WTC11 (cell line): Measurements from ENCODE around the gene SEPTIN3. TPM values are rescaled to one million over a fixed set of nuclear protein-coding genes. Genes with fewer than 3 reads are reported as not detected.
A peak's percentile ranks its signal among the peaks of the same experiment; 100 is the strongest.

Experiments used
- CREB1 ChIP-seq: sonication (generic); formaldehyde crosslinking; IDR thresholded peaks from 2 replicates; pipeline ENCODE4 v1.8.0; 2023; ENCODE audit warnings: mild to moderate bottlenecking, missing genetic modification reagents
- FOXJ3 ChIP-seq: sonication (generic); formaldehyde crosslinking; IDR thresholded peaks from 2 replicates; pipeline ENCODE4 v1.9.0; 2021; ENCODE audit warnings: missing genetic modification reagents, mild to moderate bottlenecking, borderline replicate concordance
- JUN ChIP-seq: sonication (generic); formaldehyde crosslinking; IDR thresholded peaks from 2 replicates; pipeline ENCODE4 v1.8.0; 2023; ENCODE audit warnings: mild to moderate bottlenecking, missing genetic modification reagents
- NR2C2 ChIP-seq: sonication (generic); formaldehyde crosslinking; IDR thresholded peaks from 2 replicates; pipeline ENCODE4 v1.8.0; 2022; ENCODE audit warnings: mild to moderate bottlenecking, missing genetic modification reagents
- NR3C1 ChIP-seq: sonication (generic); formaldehyde crosslinking; conservative IDR thresholded peaks from 2 replicates; pipeline ENCODE4 v1.8.1; 2023; ENCODE audit warnings: low read depth, mild to moderate bottlenecking, missing genetic modification reagents
- PRRX2 ChIP-seq: fragments of 250-450 bp; sonication (Bioruptor Pico); IDR thresholded peaks from 2 replicates; pipeline ENCODE4 v1.8.0; 2021; ENCODE audit warnings: mild to moderate bottlenecking
- RORB ChIP-seq: fragments of 250-450 bp; sonication (Bioruptor Pico); IDR thresholded peaks from 2 replicates; pipeline ENCODE4 v1.9.0; 2021; ENCODE audit warnings: mild to moderate bottlenecking
- SMAD3 ChIP-seq: sonication (generic); formaldehyde crosslinking; IDR thresholded peaks from 2 replicates; pipeline ENCODE4 v1.8.0; 2022; ENCODE audit warnings: missing genetic modification reagents, mild to moderate bottlenecking, borderline replicate concordance
- TCF7 ChIP-seq: sonication (generic); formaldehyde crosslinking; IDR thresholded peaks from 2 replicates; pipeline ENCODE4 v1.8.0; 2022; ENCODE audit warnings: mild to moderate bottlenecking, low read depth, missing genetic modification reagents, moderate library complexity
- ZBTB21 ChIP-seq: sonication (generic); formaldehyde crosslinking; IDR thresholded peaks from 2 replicates; pipeline ENCODE4 v1.8.1; 2023; ENCODE audit warnings: mild to moderate bottlenecking, missing genetic modification reagents, borderline replicate concordance
- ZNF232 ChIP-seq: sonication (generic); formaldehyde crosslinking; IDR thresholded peaks from 2 replicates; pipeline ENCODE4 v1.8.0; 2022; ENCODE audit warnings: mild to moderate bottlenecking, missing genetic modification reagents
- total RNA-seq: library from RNA; stranded (reverse); gene quantifications from 3 replicates; pipeline ENCODE4 v1.2.3, GENCODE V29; 2021
- TF ChIP-seq, protein P1 (sequence below): sonication (generic); formaldehyde crosslinking; IDR thresholded peaks from 2 replicates; pipeline ENCODE4 v1.8.1; 2023; ENCODE audit warnings: mild to moderate bottlenecking, missing genetic modification reagents, borderline replicate concordance
- TF ChIP-seq, protein P2 (sequence below): sonication (generic); formaldehyde crosslinking; conservative IDR thresholded peaks from 2 replicates; pipeline ENCODE4 v1.8.1; 2022; ENCODE audit warnings: mild to moderate bottlenecking, missing genetic modification reagents
- TF ChIP-seq, protein P3 (sequence below): fragments of 250-450 bp; sonication (Bioruptor Pico); IDR thresholded peaks from 2 replicates; pipeline ENCODE4 v1.9.0; 2021; ENCODE audit warnings: moderate library complexity, mild to moderate bottlenecking, inconsistent platforms, borderline replicate concordance
- TF ChIP-seq, protein P4 (sequence below): sonication (generic); formaldehyde crosslinking; IDR thresholded peaks from 2 replicates; pipeline ENCODE4 v1.8.0; 2022; ENCODE audit warnings: mild to moderate bottlenecking, missing genetic modification reagents
- TF ChIP-seq, protein P5 (sequence below): sonication (generic); formaldehyde crosslinking; IDR thresholded peaks from 2 replicates; pipeline ENCODE4 v1.8.1; 2023; ENCODE audit warnings: mild to moderate bottlenecking, missing genetic modification reagents, moderate library complexity
- TF ChIP-seq, protein P6 (sequence below): sonication (generic); formaldehyde crosslinking; IDR thresholded peaks from 2 replicates; pipeline ENCODE4 v1.8.1; 2023; ENCODE audit warnings: mild to moderate bottlenecking, missing genetic modification reagents
- TF ChIP-seq, protein P7 (sequence below): sonication (generic); formaldehyde crosslinking; IDR thresholded peaks from 2 replicates; pipeline ENCODE4 v1.8.1; 2022; ENCODE audit warnings: mild to moderate bottlenecking, moderate library complexity, missing genetic modification reagents
- TF ChIP-seq, protein P8 (sequence below): fragments of 250-450 bp; sonication (Bioruptor Pico); conservative IDR thresholded peaks from 2 replicates; pipeline ENCODE4 v1.9.0; 2021; ENCODE audit warnings: mild to moderate bottlenecking

SEPTIN3 gene
- total RNA-seq, 1 experiment from 2014 or later = 19.5 TPM

DNA sequence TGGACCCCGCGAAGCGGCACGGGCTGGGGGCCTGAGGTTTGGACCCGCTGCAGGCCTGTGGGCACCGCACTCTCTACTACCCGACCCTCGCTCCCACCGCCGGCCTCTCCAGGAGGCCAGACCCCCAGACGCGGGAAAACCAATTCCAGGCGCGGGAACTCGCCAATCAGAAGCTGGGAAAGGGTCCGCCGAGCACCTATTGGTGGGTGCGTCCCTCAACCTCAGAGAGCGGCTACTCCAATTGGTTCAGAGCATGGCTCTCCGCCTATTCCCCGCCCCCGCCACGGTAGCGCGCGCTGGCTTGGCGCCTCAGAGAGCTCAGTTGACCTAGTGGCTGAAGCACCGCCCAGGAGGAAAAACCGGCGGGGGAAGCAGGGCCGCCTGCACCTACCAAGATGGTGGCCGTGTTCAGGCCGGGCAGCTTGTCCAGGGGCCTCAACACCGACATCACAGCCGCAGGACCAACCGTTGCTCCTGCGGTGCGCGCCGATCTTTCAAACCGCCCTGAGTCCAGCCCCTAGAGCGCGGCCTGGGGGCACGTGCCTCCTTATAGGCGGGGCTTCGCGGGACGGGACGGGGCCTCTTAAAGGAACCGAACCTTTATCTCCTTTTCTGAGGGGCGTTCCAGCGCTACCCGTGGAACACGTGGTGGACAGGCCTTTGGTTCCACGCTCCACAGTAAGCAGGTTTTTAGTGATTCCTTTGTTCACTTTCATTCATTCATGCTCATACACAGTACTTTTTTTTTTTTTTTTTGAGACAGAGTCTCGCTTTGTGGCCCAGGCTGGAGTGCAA is 22.4 kb upstream of the SEPTIN3 start, which contains the start of gene CENPM (continued):
- TF ChIP-seq, protein P1, sequence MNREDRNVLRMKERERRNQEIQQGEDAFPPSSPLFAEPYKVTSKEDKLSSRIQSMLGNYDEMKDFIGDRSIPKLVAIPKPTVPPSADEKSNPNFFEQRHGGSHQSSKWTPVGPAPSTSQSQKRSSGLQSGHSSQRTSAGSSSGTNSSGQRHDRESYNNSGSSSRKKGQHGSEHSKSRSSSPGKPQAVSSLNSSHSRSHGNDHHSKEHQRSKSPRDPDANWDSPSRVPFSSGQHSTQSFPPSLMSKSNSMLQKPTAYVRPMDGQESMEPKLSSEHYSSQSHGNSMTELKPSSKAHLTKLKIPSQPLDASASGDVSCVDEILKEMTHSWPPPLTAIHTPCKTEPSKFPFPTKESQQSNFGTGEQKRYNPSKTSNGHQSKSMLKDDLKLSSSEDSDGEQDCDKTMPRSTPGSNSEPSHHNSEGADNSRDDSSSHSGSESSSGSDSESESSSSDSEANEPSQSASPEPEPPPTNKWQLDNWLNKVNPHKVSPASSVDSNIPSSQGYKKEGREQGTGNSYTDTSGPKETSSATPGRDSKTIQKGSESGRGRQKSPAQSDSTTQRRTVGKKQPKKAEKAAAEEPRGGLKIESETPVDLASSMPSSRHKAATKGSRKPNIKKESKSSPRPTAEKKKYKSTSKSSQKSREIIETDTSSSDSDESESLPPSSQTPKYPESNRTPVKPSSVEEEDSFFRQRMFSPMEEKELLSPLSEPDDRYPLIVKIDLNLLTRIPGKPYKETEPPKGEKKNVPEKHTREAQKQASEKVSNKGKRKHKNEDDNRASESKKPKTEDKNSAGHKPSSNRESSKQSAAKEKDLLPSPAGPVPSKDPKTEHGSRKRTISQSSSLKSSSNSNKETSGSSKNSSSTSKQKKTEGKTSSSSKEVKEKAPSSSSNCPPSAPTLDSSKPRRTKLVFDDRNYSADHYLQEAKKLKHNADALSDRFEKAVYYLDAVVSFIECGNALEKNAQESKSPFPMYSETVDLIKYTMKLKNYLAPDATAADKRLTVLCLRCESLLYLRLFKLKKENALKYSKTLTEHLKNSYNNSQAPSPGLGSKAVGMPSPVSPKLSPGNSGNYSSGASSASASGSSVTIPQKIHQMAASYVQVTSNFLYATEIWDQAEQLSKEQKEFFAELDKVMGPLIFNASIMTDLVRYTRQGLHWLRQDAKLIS = no peak
- TF ChIP-seq SMAD3 (peak; percentile 70; the same call in 1 of the 2 replicates), RORB (CRISPR knock-in tag) (no peak), PRRX2 (CRISPR knock-in tag) (no peak), ZBTB21 (CRISPR knock-in tag) (peak; percentile 61), JUN (CRISPR knock-in tag) (no peak), NR2C2 (CRISPR knock-in tag) (no peak), FOXJ3 (CRISPR knock-in tag) (no peak), CREB1 (CRISPR knock-in tag) (peak; percentile 54; the same call in 1 of the 2 replicates), TCF7 (0 out of 2 replicates have a peak, but pooled peaks have one; percentile 6), ZNF232 (CRISPR knock-in tag) (peak; percentile 88), NR3C1 (no peak)
- TF ChIP-seq, protein P2, sequence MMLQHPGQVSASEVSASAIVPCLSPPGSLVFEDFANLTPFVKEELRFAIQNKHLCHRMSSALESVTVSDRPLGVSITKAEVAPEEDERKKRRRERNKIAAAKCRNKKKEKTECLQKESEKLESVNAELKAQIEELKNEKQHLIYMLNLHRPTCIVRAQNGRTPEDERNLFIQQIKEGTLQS (CRISPR knock-in tag) = no peak
- TF ChIP-seq, protein P3, sequence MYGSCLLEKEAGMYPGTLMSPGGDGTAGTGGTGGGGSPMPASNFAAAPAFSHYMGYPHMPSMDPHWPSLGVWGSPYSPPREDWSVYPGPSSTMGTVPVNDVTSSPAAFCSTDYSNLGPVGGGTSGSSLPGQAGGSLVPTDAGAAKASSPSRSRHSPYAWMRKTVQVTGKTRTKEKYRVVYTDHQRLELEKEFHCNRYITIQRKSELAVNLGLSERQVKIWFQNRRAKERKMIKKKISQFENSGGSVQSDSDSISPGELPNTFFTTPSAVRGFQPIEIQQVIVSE (CRISPR knock-in tag) = no peak
- TF ChIP-seq, protein P4, sequence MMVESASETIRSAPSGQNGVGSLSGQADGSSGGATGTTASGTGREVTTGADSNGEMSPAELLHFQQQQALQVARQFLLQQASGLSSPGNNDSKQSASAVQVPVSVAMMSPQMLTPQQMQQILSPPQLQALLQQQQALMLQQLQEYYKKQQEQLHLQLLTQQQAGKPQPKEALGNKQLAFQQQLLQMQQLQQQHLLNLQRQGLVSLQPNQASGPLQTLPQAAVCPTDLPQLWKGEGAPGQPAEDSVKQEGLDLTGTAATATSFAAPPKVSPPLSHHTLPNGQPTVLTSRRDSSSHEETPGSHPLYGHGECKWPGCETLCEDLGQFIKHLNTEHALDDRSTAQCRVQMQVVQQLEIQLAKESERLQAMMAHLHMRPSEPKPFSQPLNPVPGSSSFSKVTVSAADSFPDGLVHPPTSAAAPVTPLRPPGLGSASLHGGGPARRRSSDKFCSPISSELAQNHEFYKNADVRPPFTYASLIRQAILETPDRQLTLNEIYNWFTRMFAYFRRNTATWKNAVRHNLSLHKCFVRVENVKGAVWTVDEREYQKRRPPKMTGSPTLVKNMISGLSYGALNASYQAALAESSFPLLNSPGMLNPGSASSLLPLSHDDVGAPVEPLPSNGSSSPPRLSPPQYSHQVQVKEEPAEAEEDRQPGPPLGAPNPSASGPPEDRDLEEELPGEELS = peak; percentile 74
- TF ChIP-seq, protein P5, sequence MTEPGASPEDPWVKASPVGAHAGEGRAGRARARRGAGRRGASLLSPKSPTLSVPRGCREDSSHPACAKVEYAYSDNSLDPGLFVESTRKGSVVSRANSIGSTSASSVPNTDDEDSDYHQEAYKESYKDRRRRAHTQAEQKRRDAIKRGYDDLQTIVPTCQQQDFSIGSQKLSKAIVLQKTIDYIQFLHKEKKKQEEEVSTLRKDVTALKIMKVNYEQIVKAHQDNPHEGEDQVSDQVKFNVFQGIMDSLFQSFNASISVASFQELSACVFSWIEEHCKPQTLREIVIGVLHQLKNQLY (CRISPR knock-in tag) = no peak
- TF ChIP-seq, protein P6, sequence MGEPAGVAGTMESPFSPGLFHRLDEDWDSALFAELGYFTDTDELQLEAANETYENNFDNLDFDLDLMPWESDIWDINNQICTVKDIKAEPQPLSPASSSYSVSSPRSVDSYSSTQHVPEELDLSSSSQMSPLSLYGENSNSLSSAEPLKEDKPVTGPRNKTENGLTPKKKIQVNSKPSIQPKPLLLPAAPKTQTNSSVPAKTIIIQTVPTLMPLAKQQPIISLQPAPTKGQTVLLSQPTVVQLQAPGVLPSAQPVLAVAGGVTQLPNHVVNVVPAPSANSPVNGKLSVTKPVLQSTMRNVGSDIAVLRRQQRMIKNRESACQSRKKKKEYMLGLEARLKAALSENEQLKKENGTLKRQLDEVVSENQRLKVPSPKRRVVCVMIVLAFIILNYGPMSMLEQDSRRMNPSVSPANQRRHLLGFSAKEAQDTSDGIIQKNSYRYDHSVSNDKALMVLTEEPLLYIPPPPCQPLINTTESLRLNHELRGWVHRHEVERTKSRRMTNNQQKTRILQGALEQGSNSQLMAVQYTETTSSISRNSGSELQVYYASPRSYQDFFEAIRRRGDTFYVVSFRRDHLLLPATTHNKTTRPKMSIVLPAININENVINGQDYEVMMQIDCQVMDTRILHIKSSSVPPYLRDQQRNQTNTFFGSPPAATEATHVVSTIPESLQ (CRISPR knock-in tag) = 0 out of 2 replicates have a peak, but pooled peaks have one; percentile 52
- TF ChIP-seq, protein P7, sequence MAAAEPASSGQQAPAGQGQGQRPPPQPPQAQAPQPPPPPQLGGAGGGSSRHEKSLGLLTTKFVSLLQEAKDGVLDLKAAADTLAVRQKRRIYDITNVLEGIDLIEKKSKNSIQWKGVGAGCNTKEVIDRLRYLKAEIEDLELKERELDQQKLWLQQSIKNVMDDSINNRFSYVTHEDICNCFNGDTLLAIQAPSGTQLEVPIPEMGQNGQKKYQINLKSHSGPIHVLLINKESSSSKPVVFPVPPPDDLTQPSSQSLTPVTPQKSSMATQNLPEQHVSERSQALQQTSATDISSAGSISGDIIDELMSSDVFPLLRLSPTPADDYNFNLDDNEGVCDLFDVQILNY (CRISPR knock-in tag) = peak; percentile 97
- TF ChIP-seq, protein P8, sequence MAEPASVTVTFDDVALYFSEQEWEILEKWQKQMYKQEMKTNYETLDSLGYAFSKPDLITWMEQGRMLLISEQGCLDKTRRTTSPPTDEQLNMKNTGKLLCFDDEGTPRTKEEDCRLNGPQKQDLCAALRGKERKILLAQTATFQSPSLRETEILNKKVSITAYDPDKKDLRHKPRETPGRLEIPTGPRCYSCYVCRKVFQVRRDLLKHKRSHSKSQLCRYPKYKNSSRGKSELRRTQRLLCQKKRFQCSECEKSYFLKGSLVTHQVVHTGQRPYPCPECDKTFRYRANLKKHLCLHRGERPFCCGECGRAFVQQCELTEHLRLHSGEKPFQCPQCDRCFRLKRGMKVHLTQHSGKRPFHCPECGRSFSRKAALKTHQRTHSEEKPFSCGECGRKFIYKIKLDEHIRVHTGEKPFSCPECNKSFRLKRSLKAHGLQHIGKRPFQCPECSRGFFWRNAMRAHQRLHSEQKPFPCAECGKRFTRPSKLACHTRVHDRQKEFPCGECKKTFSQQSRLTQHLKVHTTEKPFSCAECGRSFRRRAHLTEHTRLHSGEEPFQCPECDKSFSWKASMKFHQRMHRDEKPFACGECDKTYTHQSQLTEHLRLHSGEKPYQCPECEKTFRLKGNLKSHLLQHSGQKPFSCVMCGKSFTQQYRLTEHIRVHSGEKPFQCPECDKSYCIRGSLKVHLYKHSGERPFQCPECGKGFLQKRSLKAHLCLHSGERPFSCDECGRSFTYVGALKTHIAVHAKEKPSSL (CRISPR knock-in tag) = no peak
